GM12891 (cell line): ENCODE measurements around the gene VEGFB.

Experiments
- DNase-seq: peaks from one replicate; pipeline ENCODE4 v3.0.0; 2011; ENCODE audit warnings: low spot score; ENCODE audit not compliant: insufficient read length
- FAIRE-seq: peaks from 2 replicates; lab custom pipeline; 2011; peaks lifted over from hg19 to GRCh38; lab: Jason Lieb, UNC
- PAX5 ChIP-seq: IDR thresholded peaks from 2 replicates; pipeline ENCODE4 v1.6.1; 2011; ENCODE audit warnings: low read length, moderate library complexity, mild to moderate bottlenecking; ENCODE audit not compliant: insufficient read depth, severe bottlenecking
- POLR2A ChIP-seq: IDR thresholded peaks from 2 replicates; pipeline ENCODE4 v1.6.1; 2011; ENCODE audit warnings: low read depth, low read length, control low read depth
- POLR2AphosphoS5 ChIP-seq: IDR thresholded peaks from 2 replicates; pipeline ENCODE4 v1.6.1; 2011; ENCODE audit warnings: low read depth, low read length, control low read depth
- POU2F2 ChIP-seq: IDR thresholded peaks from 2 replicates; pipeline ENCODE4 v1.6.1; 2011; ENCODE audit warnings: low read depth, mild to moderate bottlenecking, control low read depth, low read length, moderate library complexity
- SPI1 ChIP-seq: IDR thresholded peaks from 2 replicates; pipeline ENCODE4 v1.6.1; 2011; ENCODE audit warnings: low read depth, low read length, control low read depth
- TAF1 ChIP-seq: IDR thresholded peaks from 2 replicates; pipeline ENCODE4 v1.6.1; 2011; ENCODE audit warnings: low read depth, low read length, control low read depth

The VEGFB gene

GRCh38 chr11:64203421-64204079, 30.8 kb upstream of the VEGFB start:
- DNase-seq = no peak
- TF ChIP-seq POLR2AphosphoS5 = no peak
- no peak for TF ChIP-seq PAX5
- no peak for TF ChIP-seq POU2F2
- TF ChIP-seq POLR2A = no peak
- TF ChIP-seq SPI1 = no peak
- TF ChIP-seq TAF1 = no peak
- no peak for FAIRE-seq

GRCh38 chr11:64204080-64204440, 30.3 kb upstream of the VEGFB start:
- no peak for FAIRE-seq
- DNase-seq = no peak
- TF ChIP-seq POLR2AphosphoS5 (no peak), POU2F2 (no peak), POLR2A (no peak), SPI1 (no peak), PAX5 (no peak), TAF1 (no peak)

- peak; percentile 71 for FAIRE-seq
- TF ChIP-seq POLR2A (0 out of 2 replicates have a peak, but pooled peaks have one; percentile 30), POLR2AphosphoS5 (0 out of 2 replicates have a peak, but pooled peaks have one; percentile 36), SPI1 (no peak)
- peak; percentile 73 for DNase-seq
Measured at GRCh38 chr11:64204464-64204989, 29.9 kb upstream of the VEGFB start.

GRCh38 chr11:64206457-64207255, 27.7 kb upstream of the VEGFB start, which contains the start of gene FERMT3:
Gene FERMT3, plus strand, starts transcription at chr11:64206721. Its CDS starts 644 bp downstream, at chr11:64207365.
- FAIRE-seq (peak; percentile 81), DNase-seq (peak; percentile 61)
- TF ChIP-seq TAF1 = no peak
- TF ChIP-seq POLR2AphosphoS5 = peak; percentile 38; the same call in 1 of the 2 replicates
- TF ChIP-seq SPI1 = peak; percentile 51
- no peak for TF ChIP-seq PAX5
- no peak for TF ChIP-seq POU2F2
- TF ChIP-seq POLR2A = peak; percentile 60

- FAIRE-seq (peak; percentile 98), DNase-seq (peak; percentile 97)
- TF ChIP-seq POLR2AphosphoS5 (peak; percentile 85), POU2F2 (no peak), SPI1 (0 out of 2 replicates have a peak, but pooled peaks have one; percentile 29), TAF1 (peak; percentile 87; the same call in 1 of the 2 replicates), POLR2A (no peak; the same call in 1 of the 2 replicates)
Measured at GRCh38 chr11:64207256-64208085, 26.9 kb upstream of the VEGFB start.

GRCh38 chr11:64208086-64208795, 26.1 kb upstream of the VEGFB start:
- FAIRE-seq (no peak), DNase-seq (no peak)
- TF ChIP-seq POLR2A (no peak), POLR2AphosphoS5 (no peak), POU2F2 (no peak), SPI1 (no peak), PAX5 (no peak), TAF1 (no peak)

GRCh38 chr11:64208796-64209562, 25.4 kb upstream of the VEGFB start:
- TF ChIP-seq PAX5 (no peak), SPI1 (no peak), POLR2A (no peak), POLR2AphosphoS5 (no peak), POU2F2 (no peak), TAF1 (no peak)
- FAIRE-seq = no peak

GRCh38 chr11:64209563-64209843, 24.9 kb upstream of the VEGFB start:
- no peak for DNase-seq
- FAIRE-seq = no peak
- TF ChIP-seq POLR2A (no peak), POU2F2 (no peak), POLR2AphosphoS5 (no peak), PAX5 (no peak)

More at GRCh38 chr11:64208796-64209562, 25.4 kb upstream of the VEGFB start:
- no peak for DNase-seq
